ENCODE data around the gene PGLYRP2. TPM values are rescaled to one million over a fixed set of nuclear protein-coding genes. Genes with fewer than 3 reads are reported as not detected.
"Not testable (repeated sequence)": the region's sequence is repeated elsewhere in the genome, so short reads cannot be mapped to it uniquely, and the experiment has no call there.

PGLYRP2 gene
- polyA plus RNA-seq, 1 donor from 2014 or later, result not detected

GRCh38 chr19:15517778-15518177 lies 38.5 kb upstream of the PGLYRP2 start:
- Histone ChIP-seq H3K36me3 (ENCODE audit: insufficient read depth, low read length) (no peaks in the 10 kb centered on the region), H3F3A (ENCODE audit: insufficient read depth, low read length, poor library complexity, severe bottlenecking) (no peaks in the 10 kb centered on the region), H3K27me3 (ENCODE audit: insufficient read depth, low read depth, low read length) (no peaks in the 10 kb centered on the region), H3K27ac (ENCODE audit: low read length) (no peak overlapping the region), H3K4me3 (ENCODE audit: low read length) (no peak overlapping the region), H2AFZ (ENCODE audit: low read depth, low read length) (no peak overlapping the region), H3K79me2 (replicated peaks; ENCODE audit: insufficient read depth, low read length) (no peaks in the 10 kb centered on the region), H3K9me3 (ENCODE audit: low read length) (no peaks in the 10 kb centered on the region), H4K20me1 (ENCODE audit: insufficient read depth) (no peaks in the 10 kb centered on the region), H3K4me2 (ENCODE audit: low read length) (no peak overlapping the region), H3K9me2 (ENCODE audit: insufficient read depth, low read length) (no peaks in the 10 kb centered on the region), H3K9ac (ENCODE audit: low read length) (no peak overlapping the region)
- TF ChIP-seq POLR2AphosphoS5 (IDR thresholded peaks at IDR 0.05) (no peak), EZH2 (IDR thresholded peaks at IDR 0.05; ENCODE audit: borderline replicate concordance, insufficient read depth, low read length, poor library complexity, severe bottlenecking) (no peak), RAD21 (conservative IDR thresholded peaks at IDR 0.05) (no peak), TAF1 (IDR thresholded peaks at IDR 0.05; ENCODE audit: low read depth) (no peak), EP300 (conservative IDR thresholded peaks at IDR 0.05; ENCODE audit: poor library complexity, severe bottlenecking) (no peak), REST (IDR thresholded peaks at IDR 0.05; ENCODE audit: borderline replicate concordance) (no peak), MXI1 (conservative IDR thresholded peaks at IDR 0.05; ENCODE audit: poor library complexity, severe bottlenecking) (no peak), CTCF (IDR thresholded peaks at IDR 0.05; ENCODE audit: poor library complexity, severe bottlenecking) (no peak), SMC3 (conservative IDR thresholded peaks at IDR 0.05; ENCODE audit: poor library complexity) (no peak)

GRCh38 chr19:15516363-15516762 lies 37.1 kb upstream of the PGLYRP2 start:
- H3K4me2 ChIP-seq (ENCODE audit: low read length), result no peak overlapping the region

GRCh38 chr19:15515227-15515625 lies 35.9 kb upstream of the PGLYRP2 start:
- H4K20me1 ChIP-seq (ENCODE audit: insufficient read depth); H3K9ac ChIP-seq (ENCODE audit: low read length); H2AFZ ChIP-seq (ENCODE audit: low read depth, low read length); H3K27ac ChIP-seq (ENCODE audit: low read length); H3K9me2 ChIP-seq (ENCODE audit: insufficient read depth, low read length); H3F3A ChIP-seq (ENCODE audit: insufficient read depth, low read length, poor library complexity, severe bottlenecking); H3K27me3 ChIP-seq (ENCODE audit: insufficient read depth, low read depth, low read length); H3K4me3 ChIP-seq (ENCODE audit: low read length); H3K4me2 ChIP-seq (ENCODE audit: low read length); H3K9me3 ChIP-seq (ENCODE audit: low read length); H3K79me2 ChIP-seq (replicated peaks; ENCODE audit: insufficient read depth, low read length); H3K36me3 ChIP-seq (ENCODE audit: insufficient read depth, low read length): not testable (repeated sequence)

More at GRCh38 chr19:15516363-15516762, 37.1 kb upstream of the PGLYRP2 start:
- Histone ChIP-seq H3K79me2 (replicated peaks; ENCODE audit: insufficient read depth, low read length) (no peaks in the 10 kb centered on the region), H3K9me3 (ENCODE audit: low read length) (no peaks in the 10 kb centered on the region), H3F3A (ENCODE audit: insufficient read depth, low read length, poor library complexity, severe bottlenecking) (no peaks in the 10 kb centered on the region), H4K20me1 (ENCODE audit: insufficient read depth) (no peaks in the 10 kb centered on the region), H3K36me3 (ENCODE audit: insufficient read depth, low read length) (no peaks in the 10 kb centered on the region), H3K4me3 (ENCODE audit: low read length) (no peak overlapping the region), H3K9ac (ENCODE audit: low read length) (no peak overlapping the region), H2AFZ (ENCODE audit: low read depth, low read length) (no peak overlapping the region), H3K27me3 (ENCODE audit: insufficient read depth, low read depth, low read length) (no peaks in the 10 kb centered on the region), H3K27ac (ENCODE audit: low read length) (no peak overlapping the region), H3K9me2 (ENCODE audit: insufficient read depth, low read length) (no peaks in the 10 kb centered on the region)
- TF ChIP-seq TAF1 (IDR thresholded peaks at IDR 0.05; ENCODE audit: low read depth), result no peak
- TF ChIP-seq CTCF (IDR thresholded peaks at IDR 0.05; ENCODE audit: poor library complexity, severe bottlenecking), result no peak
- TF ChIP-seq SMC3 (conservative IDR thresholded peaks at IDR 0.05; ENCODE audit: poor library complexity), result no peak
- TF ChIP-seq POLR2AphosphoS5 (IDR thresholded peaks at IDR 0.05), result no peak
- no peak for TF ChIP-seq MXI1 (conservative IDR thresholded peaks at IDR 0.05; ENCODE audit: poor library complexity, severe bottlenecking)
- no peak for TF ChIP-seq EP300 (conservative IDR thresholded peaks at IDR 0.05; ENCODE audit: poor library complexity, severe bottlenecking)
